Lung (tissue), 12 donors: ENCODE results near the gene THOC6. TPM values are rescaled to one million over a fixed set of nuclear protein-coding genes. Genes with fewer than 3 reads are reported as not detected.

Source experiments
- ATAC-seq: fragments of 200-7000 bp; cut with Tn5 transposase; one replicate; pipeline ENCODE4 v1.9.1; 2020; ENCODE audit warnings: moderate number of reproducible peaks; ENCODE audit not compliant: insufficient read depth, low FRiP score
- DNase-seq, 3 donors: peaks; one replicate each; pipeline ENCODE4 v3.0.0-alpha.2; 2013 to 2017
- H3K27ac ChIP-seq, 2 donors: one replicate each; pipeline ENCODE4 v1.5.1; 2013; ENCODE audit warnings: mild to moderate bottlenecking in 2 of 2, moderate library complexity in 2 of 2, control low read depth in 1 of 2, inconsistent platforms in 1 of 2, low read depth in 1 of 2, low read length in 1 of 2
- H3K27me3 ChIP-seq, 3 donors: one replicate each; pipeline ENCODE4 v1.5.1; 2013; ENCODE audit warnings: low read length in 2 of 3; ENCODE audit not compliant: control insufficient read depth in 3 of 3, insufficient read depth in 3 of 3
- H3K36me3 ChIP-seq, 4 donors: one replicate each; pipeline ENCODE4 v1.5.1; 2013; ENCODE audit warnings: low read length in 4 of 4, mild to moderate bottlenecking in 1 of 4, moderate library complexity in 1 of 4; ENCODE audit not compliant: control insufficient read depth in 4 of 4, insufficient read depth in 4 of 4
- H3K4me1 ChIP-seq, 5 donors: one replicate each; pipeline ENCODE4 v1.5.1; 2013; ENCODE audit warnings: low read length in 5 of 5, mild to moderate bottlenecking in 2 of 5, moderate library complexity in 1 of 5; ENCODE audit not compliant: control insufficient read depth in 5 of 5, insufficient read depth in 5 of 5
- H3K4me3 ChIP-seq: one replicate; pipeline ENCODE4 v1.5.1; 2013; ENCODE audit warnings: mild to moderate bottlenecking, control low read depth, moderate library complexity
- H3K9ac ChIP-seq, 2 donors: one replicate each; pipeline ENCODE4 v1.5.1; 2013; ENCODE audit warnings: low read length in 2 of 2, control low read depth in 1 of 2; ENCODE audit not compliant: insufficient read depth in 1 of 2
- H3K9me3 ChIP-seq, 4 donors: one replicate each; pipeline ENCODE4 v1.5.1; 2013; ENCODE audit warnings: low read length in 3 of 4, mild to moderate bottlenecking in 1 of 4, moderate library complexity in 1 of 4; ENCODE audit not compliant: control insufficient read depth in 4 of 4, insufficient read depth in 3 of 4
- WGBS, 2 donors: extraction: QIAGEN DNeasy Blood & Tissue Kit; methylation state at CpG; one replicate each; pipeline ENCODE4 v1.1.7; 2013; 5-methylcytosine and 5-hydroxymethylcytosine counted together
- polyA plus RNA-seq, 2 donors: library from polyadenylated mRNA; stranded (reverse); fragments of 200-250 nt; gene quantifications; one replicate each; pipeline ENCODE4 v1.2.1, GENCODE V29; 2013
- total RNA-seq, 2 donors: library from RNA; depleted of rRNA in 1 of 2; stranded (reverse); fragments of >200 nt in 1 of 2; gene quantifications; one replicate each; pipeline ENCODE4 v1.2.1, GENCODE V29; 2014 to 2021
- TF ChIP-seq, protein P1 (sequence below): IDR thresholded peaks from 2 replicates; pipeline ENCODE4 v1.5.1; 2012; ENCODE audit warnings: mild to moderate bottlenecking; ENCODE audit errors: control extremely low read depth, extremely low read depth
- donor health status: control.
- donor health status: control.
- donor health status: Bipolar disorder and iron deficiency.
- donor health status: healthy.
- donor health status: DM: yes; HTN: yes; CAD: no.

THOC6 gene
- total and polyA plus RNA-seq, 4 donors: 12.7 to 58.3 (median 40.0) TPM

DNA sequence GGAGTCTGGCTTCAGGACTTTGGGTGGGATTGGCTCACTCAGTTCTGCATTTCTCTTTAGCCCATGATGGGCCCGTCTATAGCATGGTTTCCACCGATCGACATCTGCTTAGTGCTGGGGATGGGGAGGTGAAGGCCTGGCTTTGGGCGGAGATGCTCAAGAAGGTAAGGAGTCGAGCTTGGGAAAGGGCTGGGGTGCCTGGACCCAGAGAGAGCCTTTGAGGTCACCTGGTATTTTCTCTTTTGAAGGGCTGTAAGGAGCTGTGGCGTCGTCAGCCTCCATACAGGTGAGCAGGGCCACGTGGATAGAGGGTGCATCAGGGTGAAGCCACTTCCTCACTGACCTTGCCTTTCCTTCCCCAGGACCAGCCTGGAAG, 2.2 kb downstream of the THOC6 start:
- no peak for ATAC-seq
- H3K4me1 ChIP-seq: peaks cover 0 to 41% (median 17%) of the 10 kb centered on the region in 5 donors

DNA sequence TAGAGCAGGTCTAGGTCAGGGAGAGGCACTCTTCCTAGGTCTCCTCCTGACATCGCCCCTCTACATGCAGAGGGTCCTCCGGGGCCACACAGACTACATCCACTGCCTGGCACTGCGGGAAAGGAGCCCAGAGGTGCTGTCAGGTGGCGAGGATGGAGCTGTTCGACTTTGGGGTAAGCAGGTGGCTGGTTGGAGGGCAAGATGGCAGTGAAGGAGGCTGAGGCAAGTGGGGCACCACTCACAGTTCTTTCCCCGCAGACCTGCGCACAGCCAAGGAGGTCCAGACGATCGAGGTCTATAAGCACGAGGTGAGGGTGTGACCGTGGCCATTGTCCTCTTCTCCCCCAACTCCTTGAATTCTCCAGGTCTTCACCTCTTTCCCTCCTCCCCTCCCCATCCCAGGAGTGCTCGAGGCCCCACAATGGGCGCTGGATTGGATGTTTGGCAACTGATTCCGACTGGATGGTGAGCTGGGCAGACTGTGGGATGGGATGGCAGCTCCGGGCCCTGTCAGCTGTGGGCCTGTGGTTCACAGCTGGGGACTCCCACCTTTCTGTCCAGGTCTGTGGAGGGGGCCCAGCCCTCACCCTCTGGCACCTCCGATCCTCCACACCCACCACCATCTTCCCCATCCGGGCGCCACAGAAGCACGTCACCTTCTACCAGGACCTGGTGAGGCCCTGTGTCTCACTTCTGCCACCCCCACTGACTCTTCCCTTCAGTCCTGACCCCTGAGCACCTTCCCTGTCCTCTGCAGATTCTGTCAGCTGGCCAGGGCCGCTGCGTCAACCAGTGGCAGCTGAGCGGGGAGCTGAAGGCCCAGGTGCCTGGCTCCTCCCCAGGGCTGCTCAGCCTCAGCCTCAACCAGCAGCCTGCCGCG, 3.0 kb downstream of the THOC6 start:
- ATAC-seq: no peak
- no peak overlapping the region for H3K4me3 ChIP-seq
- no peaks in the 10 kb centered on the region for H3K9me3 ChIP-seq
- H3K36me3 ChIP-seq: peaks cover 0 to 19% (median 7%) of the 10 kb centered on the region in 4 donors
- TF ChIP-seq, protein P1, sequence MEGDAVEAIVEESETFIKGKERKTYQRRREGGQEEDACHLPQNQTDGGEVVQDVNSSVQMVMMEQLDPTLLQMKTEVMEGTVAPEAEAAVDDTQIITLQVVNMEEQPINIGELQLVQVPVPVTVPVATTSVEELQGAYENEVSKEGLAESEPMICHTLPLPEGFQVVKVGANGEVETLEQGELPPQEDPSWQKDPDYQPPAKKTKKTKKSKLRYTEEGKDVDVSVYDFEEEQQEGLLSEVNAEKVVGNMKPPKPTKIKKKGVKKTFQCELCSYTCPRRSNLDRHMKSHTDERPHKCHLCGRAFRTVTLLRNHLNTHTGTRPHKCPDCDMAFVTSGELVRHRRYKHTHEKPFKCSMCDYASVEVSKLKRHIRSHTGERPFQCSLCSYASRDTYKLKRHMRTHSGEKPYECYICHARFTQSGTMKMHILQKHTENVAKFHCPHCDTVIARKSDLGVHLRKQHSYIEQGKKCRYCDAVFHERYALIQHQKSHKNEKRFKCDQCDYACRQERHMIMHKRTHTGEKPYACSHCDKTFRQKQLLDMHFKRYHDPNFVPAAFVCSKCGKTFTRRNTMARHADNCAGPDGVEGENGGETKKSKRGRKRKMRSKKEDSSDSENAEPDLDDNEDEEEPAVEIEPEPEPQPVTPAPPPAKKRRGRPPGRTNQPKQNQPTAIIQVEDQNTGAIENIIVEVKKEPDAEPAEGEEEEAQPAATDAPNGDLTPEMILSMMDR: no peak
- H3K4me1 ChIP-seq: peaks cover 0 to 33% (median 14%) of the 10 kb centered on the region in 5 donors
- DNase-seq: no peak
- no peak overlapping the region for H3K27ac ChIP-seq
- peaks cover 0 to 22% (median 16%) of the 10 kb centered on the region in 3 donors for H3K27me3 ChIP-seq
- 96 to 97% methylated on average over 21 to 24 of the region's 24 CpGs for WGBS, 2 donors
- no peak overlapping the region for H3K9ac ChIP-seq

More for the DNA sequence above, 2.2 kb downstream of the THOC6 start:
- TF ChIP-seq, protein P1: no peak
- Histone ChIP-seq H3K4me3 (no peak overlapping the region), H3K36me3 (peaks cover 0 to 21% (median 7%) of the 10 kb centered on the region in 4 donors), H3K27me3 (peaks cover 0 to 16% (median 16%) of the 10 kb centered on the region in 3 donors), H3K9me3 (no peaks in the 10 kb centered on the region), H3K27ac (no peak overlapping the region), H3K9ac (no peak overlapping the region)
- no peak for DNase-seq
- 88 to 90% methylated on average over 8 of the region's 8 CpGs for WGBS, 2 donors

DNA sequence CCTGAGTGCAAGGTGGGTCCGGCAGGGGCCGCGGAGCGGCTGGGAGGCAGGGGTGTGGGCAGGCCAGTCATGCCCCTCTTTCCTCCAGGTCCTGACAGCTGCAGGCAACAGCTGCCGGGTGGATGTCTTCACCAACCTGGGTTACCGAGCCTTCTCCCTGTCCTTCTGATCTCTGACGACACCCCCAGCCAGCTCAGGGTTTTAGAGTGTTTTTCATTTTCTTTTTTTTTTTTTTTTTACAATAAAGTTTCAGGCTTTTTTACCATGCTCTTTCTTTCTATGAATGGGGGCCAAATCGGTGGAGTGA, 3.6 kb downstream of the THOC6 start:
- TF ChIP-seq, protein P1: no peak
- no peak for ATAC-seq
- Histone ChIP-seq H3K4me1 (peaks cover 0 to 27% (median 11%) of the 10 kb centered on the region in 5 donors), H3K27me3 (peaks cover 0 to 22% (median 20%) of the 10 kb centered on the region in 3 donors), H3K27ac (no peak overlapping the region), H3K36me3 (peaks cover 0 to 18% (median 7%) of the 10 kb centered on the region in 4 donors), H3K4me3 (no peak overlapping the region), H3K9me3 (no peaks in the 10 kb centered on the region), H3K9ac (no peak overlapping the region)
- DNase-seq: no peak
- WGBS, 2 donors: 93 to 95% methylated on average over 8 of the region's 8 CpGs
